GM19372 (cell line): ENCODE data around the gene ZNF581.

ENCODE experiments used
- ATAC-seq: cut with Tn5 transposase; IDR thresholded peaks from one replicate; pipeline ENCODE4 v1.9.1; 2021; ENCODE audit warnings: mild to moderate bottlenecking, low read depth, moderate library complexity; ENCODE audit not compliant: unreplicated experiment

Gene ZNF581

DNA sequence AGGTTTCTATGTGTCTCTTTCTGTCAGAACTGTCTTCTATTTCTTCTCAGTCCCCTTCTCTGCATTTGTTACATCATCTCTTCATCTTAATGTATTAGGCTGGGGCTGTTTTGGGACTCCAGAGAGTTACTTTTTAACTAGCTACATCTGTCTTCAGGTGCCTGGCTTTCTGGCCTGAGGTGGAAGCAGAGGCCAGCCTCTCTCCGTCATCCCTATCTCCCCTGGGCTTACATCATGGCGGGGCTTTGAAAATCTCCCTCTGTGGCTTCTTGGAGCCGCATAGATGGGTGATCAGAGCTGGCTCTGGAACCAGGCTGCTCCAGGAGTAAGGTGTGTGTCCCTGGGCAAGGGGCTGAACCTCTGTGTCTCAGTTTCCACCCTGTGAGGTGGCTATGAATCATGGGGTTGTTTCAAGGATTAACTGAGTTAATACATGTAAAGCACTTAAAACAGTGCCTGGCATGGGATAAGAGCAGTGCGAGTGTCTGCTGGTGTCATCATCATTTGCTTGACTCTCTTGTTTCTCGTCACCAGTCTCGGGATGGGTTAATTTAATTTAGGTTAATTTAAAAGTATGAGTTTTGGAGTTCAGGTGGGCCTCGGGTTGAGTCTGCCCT lies 33.5 kb downstream of the ZNF581 start:
- no peak for ATAC-seq

DNA sequence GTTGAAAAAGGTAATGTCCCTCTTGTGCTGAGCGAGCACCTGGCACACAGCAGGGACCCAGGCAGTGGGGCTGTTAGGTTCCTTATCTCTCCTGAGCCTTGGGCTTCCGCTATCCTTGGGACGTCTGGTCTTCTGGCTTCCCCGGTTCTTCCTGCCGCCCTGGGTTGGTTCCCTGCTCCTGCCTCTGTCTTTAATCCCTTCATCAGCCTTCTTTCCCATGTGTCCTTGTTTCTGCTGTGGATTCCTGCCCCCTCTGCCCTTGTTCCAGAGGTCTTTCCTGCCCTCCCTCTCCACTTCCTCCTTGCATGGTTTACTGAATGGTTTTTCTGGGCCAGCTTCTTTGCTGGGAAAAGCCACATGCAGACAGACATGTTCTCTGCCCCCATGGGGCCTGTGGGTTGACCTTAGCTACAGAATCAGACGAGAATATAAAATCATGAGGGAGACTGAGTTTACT lies 34.2 kb downstream of the ZNF581 start:
- no peak for ATAC-seq

DNA sequence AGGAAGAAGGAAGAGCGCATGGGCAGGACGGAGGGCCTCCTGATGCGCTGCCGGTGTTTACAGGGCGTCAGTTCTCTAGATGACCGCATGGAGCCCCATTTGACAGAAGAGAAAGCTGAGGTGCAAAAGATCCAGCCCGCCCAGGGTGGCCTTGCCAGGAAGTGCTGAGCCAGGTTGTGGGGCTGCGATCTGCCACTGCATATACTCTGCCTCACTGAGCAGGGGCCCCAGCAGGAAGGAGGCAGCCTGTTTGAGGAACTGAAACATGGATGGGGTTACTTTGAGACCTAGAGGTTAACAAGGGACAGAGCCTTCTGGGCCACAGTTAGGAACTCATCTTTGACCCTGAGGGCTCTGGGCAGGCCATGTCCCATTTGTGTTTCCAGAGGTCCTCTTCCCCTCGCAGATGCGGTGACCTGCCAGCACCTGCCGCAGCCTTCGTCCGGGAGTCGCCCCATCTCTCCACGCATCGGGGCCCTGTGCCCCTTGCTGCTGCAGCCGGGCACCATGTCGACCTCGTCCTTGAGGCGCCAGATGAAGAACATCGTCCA lies 34.7 kb downstream of the ZNF581 start:
- ATAC-seq, result peak; percentile 58

DNA sequence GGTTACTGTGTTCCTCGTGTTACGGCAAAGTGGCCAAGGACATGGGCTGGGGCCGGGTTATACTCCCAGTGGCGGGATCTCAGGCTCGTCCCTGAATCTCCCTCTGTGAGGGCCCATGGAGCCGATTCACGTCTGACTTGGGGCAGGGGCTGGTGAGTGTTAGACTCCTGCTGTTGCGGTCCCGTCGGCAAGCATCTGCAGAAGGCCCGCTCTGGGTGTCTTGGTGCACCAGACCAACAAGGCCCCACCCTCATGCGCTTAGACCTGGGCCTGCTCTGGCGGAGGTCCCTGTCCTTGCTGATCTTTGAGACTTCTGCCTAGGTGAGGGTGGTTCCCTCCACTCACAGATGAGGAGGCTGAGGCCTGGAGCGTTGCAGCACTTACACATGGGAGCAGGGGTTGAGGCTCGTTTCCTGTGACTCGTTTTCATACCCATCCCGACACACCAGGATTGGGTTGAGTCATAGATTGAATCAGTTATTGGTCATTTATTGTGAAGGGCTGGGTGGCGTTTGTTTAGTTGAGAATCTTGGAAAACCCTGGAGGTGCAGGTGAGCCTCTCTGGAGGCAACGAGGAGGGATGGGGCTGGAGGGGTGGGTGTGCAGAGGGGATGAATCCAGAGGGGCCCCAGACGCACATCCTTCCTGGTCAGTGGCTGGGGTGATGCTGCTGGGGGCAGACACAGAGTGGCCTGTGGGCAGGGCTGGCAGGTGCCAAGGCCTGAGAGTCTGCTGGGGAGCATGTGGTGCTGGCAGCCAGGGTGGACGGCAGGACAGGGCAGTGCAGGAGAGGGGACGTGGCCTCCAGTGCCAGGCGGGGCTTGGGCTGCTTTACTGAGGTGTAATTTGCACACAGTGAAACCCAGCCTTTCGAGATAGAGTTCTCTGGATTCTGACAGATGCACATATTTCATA lies 36.2 kb downstream of the ZNF581 start:
- ATAC-seq, result no peak

DNA sequence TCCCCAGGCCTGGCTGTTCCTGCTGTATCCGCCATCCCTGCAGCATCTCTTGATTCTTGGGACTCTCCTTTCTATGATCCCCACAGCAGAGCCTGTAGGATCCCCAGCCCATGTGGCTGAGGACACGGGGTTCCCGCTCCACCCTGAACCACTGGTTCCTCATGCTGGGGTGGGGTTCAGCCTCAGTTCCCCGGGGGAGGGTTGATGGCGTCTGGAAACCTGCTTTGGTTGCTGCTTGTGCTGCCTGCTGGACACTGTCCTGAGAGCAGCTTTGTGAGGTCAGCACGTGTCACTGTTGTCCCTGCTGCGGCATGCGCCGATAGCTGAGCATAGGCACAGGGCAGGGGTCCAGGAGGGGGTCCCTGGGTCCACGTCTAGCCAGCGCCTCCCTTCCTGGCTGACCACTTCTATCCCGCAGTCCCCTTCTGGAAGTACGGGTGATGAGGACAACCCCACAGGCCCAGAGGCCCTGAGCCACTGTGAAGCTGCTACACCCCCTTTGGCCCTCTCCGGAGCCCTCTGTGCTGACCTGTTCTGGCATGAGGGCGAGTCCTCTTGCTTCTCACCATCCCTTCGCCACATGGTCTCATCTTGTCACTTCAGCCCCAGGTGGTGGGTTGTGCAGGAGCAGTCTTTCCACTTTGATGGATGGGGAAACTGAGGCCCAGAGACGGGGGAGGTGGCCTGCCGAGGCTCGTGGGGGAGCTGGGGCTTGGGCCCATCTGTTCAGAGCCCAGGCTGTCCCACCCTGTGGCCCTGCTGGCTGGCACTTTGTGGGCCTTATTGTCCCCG lies 37.1 kb downstream of the ZNF581 start:
- no peak for ATAC-seq

DNA sequence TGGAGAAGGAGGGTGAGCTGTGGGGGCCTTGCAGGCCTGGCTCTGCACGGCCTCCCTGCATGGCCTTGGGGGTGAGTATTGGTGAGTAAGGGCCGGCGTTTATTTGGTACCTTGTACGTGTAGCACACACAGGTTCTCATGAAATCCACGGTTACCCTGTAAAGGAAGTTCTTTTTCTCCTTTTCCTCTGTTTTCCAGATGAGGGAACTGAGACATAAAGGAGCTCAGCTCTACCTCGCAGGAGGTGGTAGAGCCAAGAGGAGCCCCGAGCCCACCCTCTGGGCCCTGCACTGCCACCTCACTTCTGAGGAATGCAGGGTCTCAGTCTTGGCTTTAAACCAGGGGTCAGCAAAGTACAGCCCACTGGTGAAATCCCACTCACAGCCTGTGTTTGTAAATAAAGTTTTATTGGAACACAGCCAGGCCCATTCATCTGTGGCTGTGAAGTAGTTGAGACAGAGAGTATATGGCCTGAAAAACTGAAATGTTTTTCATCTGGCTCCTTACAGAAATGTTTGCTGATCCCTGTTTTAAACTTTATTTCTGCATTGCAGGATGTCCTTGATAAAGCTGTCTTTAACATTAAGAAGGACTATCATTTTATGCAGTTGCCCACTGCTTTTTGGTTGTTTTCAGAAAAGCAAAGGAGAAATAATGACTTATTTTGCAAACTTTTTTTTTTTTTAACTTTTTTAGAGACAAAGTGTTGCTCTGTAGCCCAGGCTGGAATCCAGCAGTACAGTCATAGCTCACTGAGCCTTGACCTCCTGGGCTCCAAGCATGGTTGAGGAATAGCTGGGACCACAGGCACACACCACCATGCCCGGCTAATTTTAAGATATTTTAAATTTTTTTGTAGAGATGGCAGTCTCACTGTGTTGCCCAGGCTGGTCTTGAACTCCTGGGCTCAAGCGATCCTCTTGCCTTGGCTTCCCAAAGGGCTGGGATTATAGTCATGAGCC lies 38.0 kb downstream of the ZNF581 start:
- ATAC-seq, result no peak

DNA sequence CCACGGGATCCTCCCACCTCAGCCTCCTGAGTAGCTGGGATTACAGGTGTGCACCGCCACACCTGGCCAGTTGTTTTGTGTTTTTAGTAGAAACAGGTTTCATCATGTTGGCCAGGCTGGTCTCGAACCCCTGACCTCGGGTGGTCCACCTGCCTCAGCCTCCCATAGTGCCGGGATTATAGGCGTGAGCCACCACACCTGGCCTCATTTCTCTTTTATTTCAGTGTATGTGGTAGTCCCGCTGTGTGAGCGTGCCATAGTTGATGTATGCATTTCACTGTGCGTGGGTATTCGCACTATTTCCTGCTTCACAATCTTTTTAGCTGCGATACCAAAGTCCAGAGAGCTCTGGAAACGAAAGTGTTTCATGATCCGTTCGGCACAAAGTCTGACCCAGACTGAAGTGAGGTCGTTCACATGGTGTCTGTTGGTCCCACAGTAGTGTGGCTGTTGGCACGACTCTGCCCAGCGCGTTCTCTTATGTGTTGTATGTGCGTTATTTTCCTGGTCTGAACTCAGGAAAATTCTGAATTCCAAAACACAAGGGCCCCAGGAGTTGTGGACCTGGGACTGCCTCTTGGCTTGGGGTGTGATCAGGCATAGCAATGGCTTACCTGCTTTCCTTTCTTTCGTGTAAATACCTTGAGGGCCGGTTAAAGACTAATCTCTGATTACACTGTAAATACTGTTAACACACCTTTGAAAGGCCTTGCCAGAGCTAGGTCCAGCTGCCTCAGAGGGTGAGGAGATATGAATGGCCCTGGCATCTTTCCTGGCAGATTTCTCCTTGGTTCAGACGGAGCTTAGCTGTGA lies 40.2 kb downstream of the ZNF581 start:
- ATAC-seq, result no peak

DNA sequence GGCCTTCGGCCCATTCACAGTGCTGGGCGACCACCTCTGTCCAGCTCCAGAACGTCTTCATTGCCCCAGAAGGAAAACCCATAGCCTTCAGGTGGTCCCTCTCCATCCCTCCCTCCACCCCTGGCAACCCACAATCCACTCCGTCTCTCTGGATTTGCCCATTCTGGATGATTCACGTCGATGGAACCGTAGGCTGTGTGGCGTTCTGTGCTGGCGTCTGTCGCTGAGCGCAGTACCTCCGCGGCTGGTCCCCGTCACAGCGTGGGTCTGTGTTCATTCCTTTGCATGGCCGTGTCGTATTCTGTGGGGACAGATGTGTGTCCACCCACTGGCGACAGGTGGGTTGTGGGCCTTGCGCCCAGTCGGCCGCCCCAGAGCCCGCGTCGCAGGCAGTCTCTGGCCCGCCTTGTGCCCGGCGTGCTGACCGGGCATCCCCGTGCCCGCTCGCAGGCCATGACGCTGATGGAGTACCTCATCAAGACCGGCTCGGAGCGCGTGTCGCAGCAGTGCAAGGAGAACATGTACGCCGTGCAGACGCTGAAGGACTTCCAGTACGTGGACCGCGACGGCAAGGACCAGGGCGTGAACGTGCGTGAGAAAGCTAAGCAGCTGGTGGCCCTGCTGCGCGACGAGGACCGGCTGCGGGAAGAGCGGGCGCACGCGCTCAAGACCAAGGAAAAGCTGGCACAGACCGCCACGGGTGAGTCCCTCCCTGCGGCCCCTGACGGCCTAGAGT lies 41.7 kb downstream of the ZNF581 start:
- ATAC-seq, result no peak

DNA sequence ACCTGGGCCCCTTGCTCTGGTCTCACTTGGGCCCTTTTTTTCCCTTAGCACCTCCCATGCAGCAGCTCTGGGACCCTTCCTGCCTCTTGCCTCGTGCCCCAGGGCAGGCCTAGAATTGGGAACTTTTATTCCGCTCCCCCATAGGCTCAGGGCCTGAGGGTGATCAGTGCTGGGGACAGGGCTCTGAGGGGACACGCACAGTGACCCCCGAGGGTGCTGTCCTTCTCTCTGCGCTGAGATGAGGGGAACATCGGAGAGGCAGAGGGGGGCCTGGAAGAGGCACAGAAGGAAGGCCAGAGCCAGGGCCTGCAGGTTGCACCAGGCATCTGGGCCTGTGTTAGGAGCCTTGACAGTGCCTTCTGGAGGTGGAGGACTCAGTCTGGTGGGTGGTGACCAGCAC lies 42.3 kb downstream of the ZNF581 start:
- ATAC-seq, result no peak

DNA sequence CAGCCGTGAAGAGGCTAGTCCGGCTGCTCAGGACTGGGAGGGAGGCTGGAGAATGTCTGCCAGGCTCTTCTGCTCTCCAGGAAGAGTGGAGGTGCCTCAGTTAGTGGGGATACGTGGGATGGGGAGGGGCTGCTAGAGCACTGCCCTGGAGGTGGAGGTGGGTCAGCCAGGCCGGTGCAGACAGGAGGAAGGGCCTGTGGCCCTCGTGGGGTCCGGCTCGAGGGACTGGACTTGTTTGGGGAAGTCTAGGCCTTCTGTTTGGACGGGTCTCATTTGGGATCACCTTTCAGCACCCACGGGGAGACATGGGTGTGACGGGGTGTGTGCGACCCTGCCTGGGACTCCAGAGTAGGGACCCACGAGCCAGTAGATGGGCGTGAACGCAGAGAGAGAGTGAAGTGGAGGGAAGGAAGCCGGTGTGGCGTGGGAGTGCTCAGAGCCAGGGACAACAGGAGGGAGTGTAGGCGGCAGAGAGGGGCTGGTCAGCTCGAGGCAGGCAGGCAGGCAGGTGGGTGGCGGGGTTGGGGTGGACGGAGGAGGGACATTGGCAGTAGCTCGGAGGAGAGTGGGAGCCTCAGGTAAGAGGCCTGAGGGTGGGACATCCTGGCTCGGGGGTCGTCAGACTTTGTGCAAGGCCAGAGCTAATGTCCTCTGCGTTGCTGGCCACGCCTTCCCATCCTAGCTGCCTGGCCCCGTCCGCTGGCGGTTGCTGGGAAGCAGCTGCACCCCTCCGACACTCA lies 43.0 kb downstream of the ZNF581 start:
- ATAC-seq, result no peak

DNA sequence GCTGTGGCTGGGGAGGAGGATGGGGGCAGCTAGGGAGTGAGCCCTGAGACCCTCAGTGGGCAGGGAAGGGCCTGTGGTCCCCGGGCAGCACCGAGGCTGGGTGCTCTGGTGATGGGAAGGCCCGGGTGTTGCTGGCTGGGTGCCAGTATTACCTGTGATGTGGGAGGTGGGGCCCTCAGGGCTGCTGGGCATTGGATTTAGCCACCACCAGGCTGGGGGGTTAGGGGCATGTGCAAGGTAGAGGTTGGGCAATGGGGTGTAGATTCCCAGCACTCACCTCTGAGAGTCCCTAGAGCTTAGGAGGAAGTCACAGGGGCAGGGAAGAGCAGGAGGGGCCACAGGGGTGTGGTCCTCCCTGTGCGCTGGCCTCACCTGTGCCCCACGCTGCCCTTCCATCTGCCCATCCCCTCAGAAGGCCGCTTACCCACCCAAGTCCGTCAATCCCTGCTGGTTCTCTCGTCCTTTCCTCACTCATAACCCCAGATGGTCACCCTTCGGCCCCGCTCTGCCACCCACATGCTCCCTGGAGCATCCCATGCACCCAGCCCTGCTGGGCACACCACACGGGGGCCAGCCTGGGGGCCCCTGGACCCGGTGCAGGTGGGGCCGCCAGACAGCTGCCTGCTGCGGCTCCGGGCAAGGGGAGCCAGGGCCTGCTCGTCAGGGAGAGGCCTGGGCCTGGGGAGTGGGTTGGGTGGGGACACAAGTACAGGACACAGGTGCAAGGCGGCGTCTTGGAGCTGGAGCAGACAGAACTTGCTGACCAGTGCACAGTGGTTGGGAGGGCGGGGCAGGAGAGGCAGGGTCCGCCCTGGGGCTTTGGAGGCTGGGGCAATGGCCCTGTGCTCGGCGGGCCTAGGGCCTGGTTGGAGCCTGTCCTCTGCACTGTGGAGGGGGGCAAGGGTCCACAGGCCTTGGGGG lies 44.1 kb downstream of the ZNF581 start:
- ATAC-seq, result no peak

DNA sequence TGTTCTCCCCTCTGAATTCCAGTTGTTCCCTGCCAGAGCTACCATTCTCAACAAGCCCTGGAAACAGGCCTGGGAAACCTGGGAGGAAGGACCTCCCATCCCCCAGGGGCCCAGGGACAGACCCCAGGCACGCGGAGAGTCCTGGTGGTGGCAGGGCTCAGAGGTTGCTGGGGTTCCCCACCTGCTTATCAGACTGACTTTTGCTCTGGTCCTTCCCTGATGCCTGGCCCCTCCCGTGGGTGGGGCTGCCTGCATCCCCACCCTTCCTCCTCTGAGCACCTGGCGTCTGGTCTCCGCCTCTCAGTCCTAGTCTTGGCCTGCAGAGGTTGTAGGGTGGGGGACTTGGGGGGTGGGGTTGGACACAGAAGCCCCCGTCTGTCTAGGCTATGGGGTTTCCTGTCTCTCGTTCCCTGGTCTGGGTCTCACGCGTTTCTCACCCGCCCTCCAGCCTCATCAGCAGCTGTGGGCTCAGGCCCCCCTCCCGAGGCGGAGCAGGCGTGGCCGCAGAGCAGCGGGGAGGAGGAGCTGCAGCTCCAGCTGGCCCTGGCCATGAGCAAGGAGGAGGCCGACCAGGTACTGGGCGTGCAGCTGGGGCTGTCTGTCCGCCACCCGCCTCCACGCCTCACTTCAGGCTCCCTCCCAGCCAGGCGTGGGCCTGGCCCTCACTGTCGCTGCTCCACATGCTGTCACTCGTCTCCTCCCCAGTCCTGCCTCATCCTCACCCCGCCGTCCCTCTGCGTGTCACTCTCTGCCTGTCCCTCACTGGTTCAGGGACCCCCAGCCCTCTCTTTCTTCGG lies 45.2 kb downstream of the ZNF581 start:
- ATAC-seq, result no peak

DNA sequence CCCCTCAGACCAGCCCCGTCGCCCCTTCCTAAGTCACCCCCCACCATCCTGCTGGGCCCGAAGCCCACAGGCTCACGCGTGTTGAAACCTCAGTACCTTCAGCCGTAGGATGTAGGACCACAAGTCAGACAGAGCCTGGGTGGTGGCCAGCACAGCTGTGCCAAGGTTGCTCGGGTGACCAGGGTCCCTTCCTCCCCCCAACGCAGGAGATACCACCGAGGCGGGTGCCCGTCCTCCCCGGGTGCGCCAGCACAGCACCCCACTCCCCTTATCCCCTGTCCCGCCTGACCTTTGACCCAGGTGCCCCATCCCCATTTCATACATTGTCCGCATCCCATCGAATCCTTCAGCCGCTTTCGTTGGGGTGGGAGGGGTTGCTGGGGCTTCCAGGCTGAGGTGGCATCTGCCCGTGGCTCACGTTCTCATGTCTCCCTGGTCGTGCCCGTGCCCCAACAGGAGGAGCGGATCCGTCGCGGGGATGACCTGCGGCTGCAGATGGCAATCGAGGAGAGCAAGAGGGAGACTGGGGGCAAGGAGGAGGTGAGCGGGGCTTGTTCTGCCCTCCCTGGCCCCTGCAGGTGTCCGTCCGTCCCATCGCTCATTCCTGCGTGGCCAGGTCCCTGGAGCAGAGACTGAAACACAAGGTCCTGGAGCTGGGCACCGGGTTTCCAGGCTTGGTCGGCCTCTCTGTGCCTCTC lies 46.1 kb downstream of the ZNF581 start:
- ATAC-seq, result no peak

DNA sequence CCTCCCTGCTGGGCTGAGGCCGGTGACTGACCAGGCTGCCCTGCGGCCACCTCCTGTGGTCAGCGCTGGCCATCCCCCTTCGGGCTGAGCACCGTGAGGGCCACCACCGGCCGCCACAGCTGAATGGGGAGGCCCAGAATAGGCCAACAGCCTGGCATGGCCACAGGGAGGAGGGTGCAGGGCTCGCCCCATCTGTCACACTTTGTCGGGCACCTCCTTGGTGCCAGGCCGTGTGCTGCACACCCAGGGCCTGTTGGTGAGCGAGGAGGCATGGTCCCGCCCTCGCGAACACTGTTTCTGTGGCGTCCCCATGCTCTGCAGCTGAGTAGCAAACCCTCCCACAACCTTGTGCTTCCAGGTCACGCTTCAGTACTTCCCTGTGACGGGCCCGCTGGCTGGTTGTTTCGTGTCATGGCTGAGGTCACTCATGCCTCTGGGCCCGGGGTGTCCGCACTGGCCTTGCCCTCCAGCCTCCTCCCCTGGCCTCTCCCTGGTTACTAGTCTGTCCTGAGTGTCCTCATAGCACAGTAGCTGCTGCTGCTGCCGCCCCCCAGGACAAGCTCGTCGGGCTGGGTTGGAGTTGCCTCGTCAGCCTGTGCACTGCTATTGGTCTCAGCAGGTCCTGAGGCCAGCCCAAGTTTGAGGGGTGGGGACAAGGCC lies 46.8 kb downstream of the ZNF581 start:
- no peak for ATAC-seq
